CD4-positive, alpha-beta T cell (primary cell): ENCODE measurements around the gene DENND2C. TPM values are rescaled to one million over a fixed set of nuclear protein-coding genes. Genes with fewer than 3 reads are reported as not detected.

ENCODE experiments used
- ATAC-seq: fragments of 200-7000 bp; cut with Tn5 transposase; one replicate; pipeline ENCODE4 v1.10.0; 2022; ENCODE audit warnings: mild to moderate bottlenecking; ENCODE audit not compliant: poor library complexity
- CTCF ChIA-PET: fragments of 350-600 bp; sonication (Branson Sonifier 250); formaldehyde crosslinking; loops from one replicate; lab custom pipeline; 2021; ENCODE audit warnings: antibody characterized with exemption, inconsistent platforms; lab: Charles Lee
- POLR2A ChIA-PET: fragments of 350-600 bp; sonication (Branson Sonifier 250); formaldehyde crosslinking; loops from one replicate; lab custom pipeline; 2021; ENCODE audit warnings: antibody characterized with exemption, inconsistent platforms; lab: Charles Lee
- DNase-seq, 14 experiments: peaks; one replicate each; pipeline ENCODE4 v3.0.0-alpha.2; 2013 to 2020; ENCODE audit warnings: mixed read lengths in 2 of 14
- H3K27ac ChIP-seq, 2 donors: one replicate each; pipeline versions ENCODE4 v1.5.1 to v1.7.0; 2013; ENCODE audit warnings: low read length in 2 of 2, low read depth in 1 of 2, mild to moderate bottlenecking in 1 of 2
- H3K27me3 ChIP-seq, 2 experiments: 1 replicate in 1 of 2; 2 replicates in 1 of 2; pipeline versions ENCODE4 v1.6.1 to v1.7.0; 2013; ENCODE audit warnings: low read length in 2 of 2, control low read depth in 1 of 2, mild to moderate bottlenecking in 1 of 2, moderate library complexity in 1 of 2; ENCODE audit not compliant: insufficient read depth in 2 of 2, control insufficient read depth in 1 of 2
- H3K36me3 ChIP-seq: one replicate; pipeline ENCODE4 v1.6.1; 2013; ENCODE audit warnings: low read length, control low read depth; ENCODE audit not compliant: insufficient read depth
- H3K4me1 ChIP-seq: one replicate; pipeline ENCODE4 v1.6.1; 2013; ENCODE audit warnings: low read length, control low read depth; ENCODE audit not compliant: insufficient read depth
- H3K4me3 ChIP-seq: one replicate; pipeline ENCODE4 v1.5.1; 2013; ENCODE audit warnings: mild to moderate bottlenecking, low read length, moderate library complexity
- H3K9me3 ChIP-seq, 2 experiments: 1 replicate in 1 of 2; 2 replicates in 1 of 2; pipeline versions ENCODE4 v1.6.1 to v1.7.0; 2013; ENCODE audit warnings: low read length in 2 of 2, mild to moderate bottlenecking in 2 of 2, control low read depth in 1 of 2, moderate library complexity in 1 of 2; ENCODE audit not compliant: control insufficient read depth in 1 of 2, insufficient read depth in 1 of 2
- H3K27ac Mint-ChIP-seq: one replicate; pipeline ENCODE4 v1.8.0; 2020; ENCODE audit warnings: mixed read lengths
- H3K27me3 Mint-ChIP-seq: one replicate; pipeline ENCODE4 v1.8.0; 2021; ENCODE audit warnings: mixed read lengths
- H3K36me3 Mint-ChIP-seq: one replicate; pipeline ENCODE4 v1.8.0; 2021; ENCODE audit warnings: low read depth, mixed read lengths
- H3K4me1 Mint-ChIP-seq: one replicate; pipeline ENCODE4 v1.8.0; 2021; ENCODE audit warnings: low read depth, mixed read lengths
- H3K4me3 Mint-ChIP-seq: one replicate; pipeline ENCODE4 v1.8.0; 2020; ENCODE audit warnings: mild to moderate bottlenecking, mixed read lengths
- H3K9me3 Mint-ChIP-seq: one replicate; pipeline ENCODE4 v1.8.0; 2020; ENCODE audit warnings: mixed read lengths
- CTCF ChIP-seq: fragments of 200-600 bp; IDR thresholded peaks from one replicate; pipeline ENCODE4 v1.8.0; 2022; ENCODE audit warnings: antibody characterized with exemption, mild to moderate bottlenecking
- intact Hi-C, 2 experiments: fragments of 100-400 bp; cut with DNase I in 1 of 2; cut with micrococcal nuclease in 1 of 2; formaldehyde crosslinking; loops; one replicate each; pipeline versions ENCODE4 v1.15.1 to v1.9.0; 2023 to 2025; cut with DNase I, micrococcal nuclease
- total RNA-seq, 174 experiments: library from RNA in 2 of 174; stranded (reverse) in 2 of 174; gene quantifications; one replicate each; pipeline ENCODE4 v1.2.3 and lab custom pipeline; 2021 to 2026

Gene DENND2C
- total RNA-seq, 2 experiments from 2014 or later: 1.6 to 2.0 TPM

GRCh38 chr1:114677691-114678090 lies 7.8 kb upstream of the DENND2C start:
- CTCF ChIA-PET: no interaction called here
- Histone ChIP-seq H3K9me3 (no peaks in the 10 kb centered on the region), H3K27ac (no peak overlapping the region), H3K27me3 (peaks cover 0 to 8% of the 10 kb centered on the region in 2 experiments), H3K36me3 (no peaks in the 10 kb centered on the region), H3K4me3 (no peak overlapping the region), H3K4me1 (no peaks in the 10 kb centered on the region)
- Mint-ChIP-seq H3K27ac (no peak overlapping the region), H3K4me3 (no peak overlapping the region), H3K27me3 (peaks cover 56% of the 10 kb centered on the region), H3K9me3 (no peaks in the 10 kb centered on the region), H3K4me1 (no peaks in the 10 kb centered on the region), H3K36me3 (no peaks in the 10 kb centered on the region)
- POLR2A ChIA-PET: no interaction called here
- no peak for TF ChIP-seq CTCF
- no peak for DNase-seq
- no peak for ATAC-seq
- intact Hi-C loops: loop anchor here in 1 of 2 experiments (10.0 kb wide), 1 partner anchor 223 kb away; no protein-coding TSS in a partner anchor

GRCh38 chr1:114676115-114676514 lies 6.3 kb upstream of the DENND2C start:
- TF ChIP-seq CTCF: no peak
- Mint-ChIP-seq H3K36me3 (no peaks in the 10 kb centered on the region), H3K27me3 (peaks cover 61% of the 10 kb centered on the region), H3K27ac (no peak overlapping the region), H3K4me3 (no peak overlapping the region), H3K4me1 (no peaks in the 10 kb centered on the region), H3K9me3 (no peaks in the 10 kb centered on the region)
- DNase-seq (no peak), ATAC-seq (no peak)
- POLR2A ChIA-PET: no interaction called here
- Histone ChIP-seq H3K4me3 (no peak overlapping the region), H3K4me1 (no peaks in the 10 kb centered on the region), H3K27ac (no peak overlapping the region), H3K9me3 (no peaks in the 10 kb centered on the region), H3K36me3 (no peaks in the 10 kb centered on the region), H3K27me3 (peaks cover 0 to 8% of the 10 kb centered on the region in 2 experiments)
- CTCF ChIA-PET: no interaction called here
- intact Hi-C loops: loop anchor here in 1 of 2 experiments (10.0 kb wide), 1 partner anchor 221 kb away; no protein-coding TSS in a partner anchor

GRCh38 chr1:114671939-114672275 lies 2.1 kb upstream of the DENND2C start:
- no peak for TF ChIP-seq CTCF
- H3K27me3 Mint-ChIP-seq: peaks cover 33% of the 10 kb centered on the region
- Histone ChIP-seq H3K27ac (no peak overlapping the region), H3K4me3 (no peak overlapping the region), H3K4me1 (peaks cover 14% of the 10 kb centered on the region), H3K27me3 (peaks cover 5 to 8% of the 10 kb centered on the region in 2 experiments), H3K9me3 (no peaks in the 10 kb centered on the region), H3K36me3 (no peaks in the 10 kb centered on the region)
- CTCF ChIA-PET: no interaction called here
- peaks cover 12% of the 10 kb centered on the region for H3K4me1 Mint-ChIP-seq
- POLR2A ChIA-PET: no interaction called here
- no peak overlapping the region for H3K27ac Mint-ChIP-seq
- DNase-seq (peak in 1 of 14 experiments; percentile 7), ATAC-seq (no peak)
- peaks cover 4% of the 10 kb centered on the region for H3K36me3 Mint-ChIP-seq
- H3K9me3 Mint-ChIP-seq: no peaks in the 10 kb centered on the region
- no peak overlapping the region for H3K4me3 Mint-ChIP-seq
- intact Hi-C loops: loop anchor here (1.0 to 10.0 kb wide), 8 partner anchors 44 to 693 kb away; partner anchors contain the start of genes NRAS (in 2 of the 2), BCAS2 (in 1 of the 2), CSDE1 (in 1 of the 2) and OLFML3 (in 1 of the 2)
